Mesendoderm (in vitro differentiated cells): ENCODE measurements around the gene PRODH. TPM values are rescaled to one million over a fixed set of nuclear protein-coding genes. Genes with fewer than 3 reads are reported as not detected.

Experiments
- DNase-seq: peaks from one replicate; pipeline ENCODE4 v3.0.0; 2013
- H2AK5ac ChIP-seq: 2 replicates; pipeline ENCODE4 v1.6.1; 2013; ENCODE audit warnings: low read length, inconsistent platforms
- H2BK120ac ChIP-seq: 2 replicates; pipeline ENCODE4 v1.6.1; 2013; ENCODE audit warnings: low read depth, mild to moderate bottlenecking, low read length, moderate library complexity, mixed read lengths
- H2BK15ac ChIP-seq: replicated peaks from 2 replicates; pipeline ENCODE4 v1.6.1; 2013; ENCODE audit warnings: low read depth, mild to moderate bottlenecking, moderate library complexity
- H2BK5ac ChIP-seq: 2 replicates; pipeline ENCODE4 v1.6.1; 2013; ENCODE audit warnings: low read length, inconsistent platforms
- H3K18ac ChIP-seq: 2 replicates; pipeline ENCODE4 v1.6.1; 2013; ENCODE audit warnings: mild to moderate bottlenecking, low read length, mixed read lengths
- H3K23ac ChIP-seq: one replicate; pipeline ENCODE4 v1.6.1; 2013; ENCODE audit warnings: low read length
- H3K27ac ChIP-seq: 2 replicates; pipeline ENCODE4 v1.5.1; 2013; ENCODE audit warnings: low read depth, mild to moderate bottlenecking, inconsistent platforms, low read length, moderate library complexity
- H3K27me3 ChIP-seq: 2 replicates; pipeline ENCODE4 v1.6.1; 2013; ENCODE audit warnings: low read length, control low read depth, mild to moderate bottlenecking, inconsistent platforms; ENCODE audit not compliant: insufficient read depth, poor library complexity
- H3K36me3 ChIP-seq: 2 replicates; pipeline ENCODE4 v1.6.1; 2013; ENCODE audit warnings: low read length, inconsistent platforms; ENCODE audit not compliant: control insufficient read depth, insufficient read depth
- H3K4ac ChIP-seq: one replicate; pipeline ENCODE4 v1.6.1; 2013; ENCODE audit warnings: low read depth, mild to moderate bottlenecking, low read length, moderate library complexity
- H3K4me1 ChIP-seq: 2 replicates; pipeline ENCODE4 v1.6.1; 2013; ENCODE audit warnings: low read depth, low read length, inconsistent platforms; ENCODE audit not compliant: control insufficient read depth
- H3K4me2 ChIP-seq: 2 replicates; pipeline ENCODE4 v1.6.1; 2013; ENCODE audit warnings: low read length
- H3K4me3 ChIP-seq: 2 replicates; pipeline ENCODE4 v1.5.1; 2013; ENCODE audit warnings: mild to moderate bottlenecking, low read length
- H3K56ac ChIP-seq: one replicate; pipeline ENCODE4 v1.6.1; 2013; ENCODE audit warnings: low read length
- H3K79me1 ChIP-seq: 2 replicates; pipeline ENCODE4 v1.6.1; 2013; ENCODE audit warnings: low read length, inconsistent platforms
- H3K79me2 ChIP-seq: 2 replicates; pipeline ENCODE4 v1.6.1; 2013; ENCODE audit warnings: mild to moderate bottlenecking, low read length; ENCODE audit not compliant: control insufficient read depth, insufficient read depth
- H3K9ac ChIP-seq: 2 replicates; pipeline ENCODE4 v1.6.1; 2013; ENCODE audit warnings: low read length, inconsistent platforms
- H4K5ac ChIP-seq: one replicate; pipeline ENCODE4 v1.6.1; 2013; ENCODE audit warnings: low read length
- H4K8ac ChIP-seq: one replicate; pipeline ENCODE4 v1.6.1; 2013; ENCODE audit warnings: low read depth, mild to moderate bottlenecking, control low read depth, low read length, moderate library complexity
- WGBS: extraction: QIAGEN DNeasy Blood & Tissue Kit; methylation state at CpG from one replicate; pipeline ENCODE4 v1.1.7; 2013; ENCODE audit warnings: low lambda C conversion rate, missing lambda C conversion rate; ENCODE audit not compliant: insufficient coverage; ENCODE audit errors: extremely low coverage; 5-methylcytosine and 5-hydroxymethylcytosine counted together
- polyA plus RNA-seq, 2 experiments: library from polyadenylated mRNA; stranded (reverse); fragments of 200-250 nt; gene quantifications; one replicate each; pipeline ENCODE4 v1.2.3, GENCODE V29; 2013

The PRODH gene
- 1.3 TPM for polyA plus RNA-seq (2013, experiment 1 of 2)
- polyA plus RNA-seq (2013, experiment 2 of 2), result 1.4 TPM

- no peak within 1 kb of the TSS for H3K18ac ChIP-seq
- H3K4me2 ChIP-seq, result no peak within 1 kb of the TSS
- no peak within 1 kb of the TSS for H2BK15ac ChIP-seq
- no peak within 1 kb of the TSS for H3K23ac ChIP-seq
- no peak within 1 kb of the TSS for H3K4me3 ChIP-seq
- no peaks in the 10 kb centered on the region for H3K27me3 ChIP-seq
- no peaks in the 10 kb centered on the region for H3K79me2 ChIP-seq
- H3K9ac ChIP-seq, result no peak within 1 kb of the TSS
- no peak within 1 kb of the TSS for H2AK5ac ChIP-seq
- no peak within 1 kb of the TSS for H3K56ac ChIP-seq
- no peak within 1 kb of the TSS for H4K5ac ChIP-seq
- no peak for DNase-seq
- H3K4ac ChIP-seq, result no peak within 1 kb of the TSS
- no peaks in the 10 kb centered on the region for H3K79me1 ChIP-seq
- H4K8ac ChIP-seq, result no peak within 1 kb of the TSS
- H2BK120ac ChIP-seq, result no peak within 1 kb of the TSS
- H2BK5ac ChIP-seq, result no peak within 1 kb of the TSS
- WGBS, result no CpG with 5 or more reads among the region's 67 CpGs
- H3K36me3 ChIP-seq, result no peaks in the 10 kb centered on the region
- H3K27ac ChIP-seq, result no peak within 1 kb of the TSS
- H3K4me1 ChIP-seq, result no peaks in the 10 kb centered on the region
Observed at GRCh38 chr22:18935889-18936529, at the start of gene PRODH. Gene PRODH (minus strand): TSS chr22:18936293. CDS start chr22:18936287, 6 bp downstream.

GRCh38 chr22:18985780-18986179, 49.7 kb upstream of the PRODH start:
- Histone ChIP-seq H3K23ac (no peak overlapping the region), H3K4me1 (no peaks in the 10 kb centered on the region)

GRCh38 chr22:18984564-18984963, 48.5 kb upstream of the PRODH start:
- Histone ChIP-seq H3K56ac (no peak overlapping the region), H3K79me1 (no peaks in the 10 kb centered on the region), H3K18ac (no peak overlapping the region), H3K23ac (no peak overlapping the region), H3K36me3 (no peaks in the 10 kb centered on the region), H2BK5ac (no peak overlapping the region), H3K4me1 (no peaks in the 10 kb centered on the region), H3K4me3 (no peak overlapping the region), H2AK5ac (no peak overlapping the region), H2BK15ac (no peak overlapping the region), H4K5ac (no peak overlapping the region), H2BK120ac (no peak overlapping the region), H4K8ac (no peak overlapping the region), H3K4ac (no peak overlapping the region), H3K9ac (no peak overlapping the region), H3K27me3 (no peaks in the 10 kb centered on the region), H3K79me2 (no peaks in the 10 kb centered on the region), H3K27ac (no peak overlapping the region), H3K4me2 (no peak overlapping the region)
- whole genome bisulfite sequencing, result no CpG with 5 or more reads among the region's 10 CpGs
- DNase-seq, result no peak

More at GRCh38 chr22:18985780-18986179, 49.7 kb upstream of the PRODH start:
- no peak for DNase-seq
- no CpG with 5 or more reads among the region's 21 CpGs for WGBS
- no peak overlapping the region for H3K4me3 ChIP-seq
- no peaks in the 10 kb centered on the region for H3K36me3 ChIP-seq
- no peak overlapping the region for H3K27ac ChIP-seq
- no peaks in the 10 kb centered on the region for H3K79me1 ChIP-seq
- no peak overlapping the region for H3K56ac ChIP-seq
- no peak overlapping the region for H3K9ac ChIP-seq
- H2BK5ac ChIP-seq, result no peak overlapping the region
- H3K18ac ChIP-seq, result no peak overlapping the region
- H2BK120ac ChIP-seq, result no peak overlapping the region
- no peaks in the 10 kb centered on the region for H3K79me2 ChIP-seq
- no peak overlapping the region for H2BK15ac ChIP-seq
- H4K8ac ChIP-seq, result no peak overlapping the region
- no peak overlapping the region for H3K4me2 ChIP-seq
- no peak overlapping the region for H2AK5ac ChIP-seq
- no peak overlapping the region for H4K5ac ChIP-seq
- H3K27me3 ChIP-seq, result no peaks in the 10 kb centered on the region
- H3K4ac ChIP-seq, result no peak overlapping the region

GRCh38 chr22:18983120-18983651, 47.1 kb upstream of the PRODH start:
- no peaks in the 10 kb centered on the region for H3K79me1 ChIP-seq
- H3K79me2 ChIP-seq, result no peaks in the 10 kb centered on the region
- H3K18ac ChIP-seq, result no peak overlapping the region
- no peak overlapping the region for H2BK5ac ChIP-seq
- H3K4me1 ChIP-seq, result no peaks in the 10 kb centered on the region
- no peak overlapping the region for H4K8ac ChIP-seq
- no CpG with 5 or more reads among the region's 9 CpGs for WGBS
- H3K4ac ChIP-seq, result no peak overlapping the region
- H3K9ac ChIP-seq, result no peak overlapping the region
- no peak overlapping the region for H3K27ac ChIP-seq
- H2AK5ac ChIP-seq, result no peak overlapping the region
- no peaks in the 10 kb centered on the region for H3K36me3 ChIP-seq
- H2BK15ac ChIP-seq, result no peak overlapping the region
- H3K23ac ChIP-seq, result no peak overlapping the region
- no peak overlapping the region for H3K4me3 ChIP-seq
- no peaks in the 10 kb centered on the region for H3K27me3 ChIP-seq
- H3K56ac ChIP-seq, result no peak overlapping the region
- H3K4me2 ChIP-seq, result no peak overlapping the region
- no peak for DNase-seq
- no peak overlapping the region for H4K5ac ChIP-seq
- no peak overlapping the region for H2BK120ac ChIP-seq

- Histone ChIP-seq H3K23ac (no peak overlapping the region), H3K79me1 (no peaks in the 10 kb centered on the region), H2BK15ac (no peak overlapping the region), H3K9ac (no peak overlapping the region), H4K5ac (no peak overlapping the region), H3K4me2 (no peak overlapping the region), H3K27ac (no peak overlapping the region), H3K27me3 (no peaks in the 10 kb centered on the region), H3K79me2 (no peaks in the 10 kb centered on the region), H2BK120ac (no peak overlapping the region), H2BK5ac (no peak overlapping the region), H3K4me1 (no peaks in the 10 kb centered on the region), H3K18ac (no peak overlapping the region), H2AK5ac (no peak overlapping the region), H4K8ac (no peak overlapping the region), H3K4me3 (no peak overlapping the region), H3K56ac (no peak overlapping the region), H3K4ac (no peak overlapping the region), H3K36me3 (no peaks in the 10 kb centered on the region)
- peak; percentile 11 for DNase-seq
Observed at GRCh38 chr22:18980829-18981228, 44.7 kb upstream of the PRODH start.

- Histone ChIP-seq H3K9ac (no peak overlapping the region), H3K56ac (no peak overlapping the region), H3K4me3 (no peak overlapping the region), H3K36me3 (no peaks in the 10 kb centered on the region), H3K4me1 (no peaks in the 10 kb centered on the region), H3K27me3 (no peaks in the 10 kb centered on the region), H2BK120ac (no peak overlapping the region), H3K4me2 (no peak overlapping the region), H3K79me2 (no peaks in the 10 kb centered on the region), H3K18ac (no peak overlapping the region), H3K23ac (no peak overlapping the region), H2BK5ac (no peak overlapping the region), H2BK15ac (no peak overlapping the region), H3K4ac (no peak overlapping the region), H2AK5ac (no peak overlapping the region), H3K79me1 (no peaks in the 10 kb centered on the region), H4K5ac (no peak overlapping the region), H3K27ac (no peak overlapping the region), H4K8ac (no peak overlapping the region)
- DNase-seq, result no peak
- no CpG with 5 or more reads among the region's 1 CpG for WGBS
Observed at GRCh38 chr22:18979957-18980356, 43.9 kb upstream of the PRODH start.
